B cell (primary cell): ENCODE data around the gene TNRC6C. TPM values are rescaled to one million over a fixed set of nuclear protein-coding genes. Genes with fewer than 3 reads are reported as not detected.
A peak's percentile ranks its signal among the peaks of the same experiment; 100 is the strongest.

ENCODE experiments used
- ATAC-seq: fragments of 200-7000 bp; cut with Tn5 transposase; one replicate; pipeline ENCODE4 v1.10.0; 2021; ENCODE audit warnings: low read depth, mild to moderate bottlenecking, moderate number of reproducible peaks, moderate library complexity
- CTCF ChIA-PET: fragments of 350-600 bp; sonication (Branson Sonifier 250); formaldehyde crosslinking; loops from one replicate; lab custom pipeline; 2021; ENCODE audit warnings: antibody characterized with exemption, inconsistent platforms; lab: Charles Lee
- POLR2A ChIA-PET: fragments of 350-600 bp; sonication (Branson Sonifier 250); formaldehyde crosslinking; loops from one replicate; lab custom pipeline; 2021; ENCODE audit warnings: antibody characterized with exemption; lab: Charles Lee
- DNase-seq: peaks from one replicate; pipeline ENCODE4 v3.0.0; 2013
- H2AFZ ChIP-seq: 2 replicates; pipeline ENCODE4 v1.6.1; 2012; ENCODE audit warnings: mild to moderate bottlenecking, low read depth, low read length; ENCODE audit not compliant: insufficient read depth, poor library complexity, severe bottlenecking
- H3K27ac ChIP-seq, 2 donors: 1 replicate in 1 of 2; 2 replicates in 1 of 2; pipeline ENCODE4 v1.5.1; 2012 to 2013; ENCODE audit warnings: low read length in 2 of 2, mild to moderate bottlenecking in 2 of 2, moderate library complexity in 1 of 2
- H3K27me3 ChIP-seq, 4 experiments: fragments of 200-600 bp in 1 of 4; sonication (generic) in 1 of 4; replicated peaks in 1 of 4; 1 replicate in 2 of 4; 2 replicates in 2 of 4; pipeline versions ENCODE4 v1.6.1 to v1.7.0; 2013 to 2016; ENCODE audit warnings: low read length in 3 of 4, mild to moderate bottlenecking in 2 of 4, mixed read lengths in 1 of 4, moderate library complexity in 1 of 4; ENCODE audit not compliant: insufficient read depth in 4 of 4, control insufficient read depth in 3 of 4; ENCODE audit errors: control extremely low read depth in 1 of 4
- H3K36me3 ChIP-seq, 2 experiments: replicated peaks in 1 of 2; 1 replicate in 1 of 2; 2 replicates in 1 of 2; pipeline versions ENCODE4 v1.6.1 to v1.7.1; 2013; ENCODE audit warnings: low read length in 1 of 2; ENCODE audit not compliant: insufficient read depth in 2 of 2, control insufficient read depth in 1 of 2; ENCODE audit errors: control extremely low read depth in 1 of 2, extremely low read depth in 1 of 2
- H3K4me1 ChIP-seq, 2 donors: fragments of 200-600 bp in 1 of 2; sonication (generic) in 1 of 2; 1 replicate in 1 of 2; 2 replicates in 1 of 2; pipeline versions ENCODE4 v1.5.1 to v1.6.1; 2013 to 2017; ENCODE audit warnings: low read length in 2 of 2; ENCODE audit not compliant: control insufficient read depth in 2 of 2, insufficient read depth in 2 of 2
- H3K4me2 ChIP-seq: replicated peaks from 2 replicates; pipeline ENCODE3; 2012; ENCODE audit warnings: mild to moderate bottlenecking, low read depth, low read length; ENCODE audit not compliant: poor library complexity, severe bottlenecking
- H3K4me3 ChIP-seq, 5 experiments: fragments of 200-600 bp in 1 of 5; sonication (generic) in 1 of 5; 1 replicate in 3 of 5; 2 replicates in 2 of 5; pipeline versions ENCODE4 v1.5.1 to v1.7.0; 2011 to 2016; ENCODE audit warnings: low read length in 4 of 5, mild to moderate bottlenecking in 4 of 5, low read depth in 2 of 5, control low read depth in 1 of 5, moderate library complexity in 1 of 5; ENCODE audit not compliant: insufficient read depth in 1 of 5; ENCODE audit errors: control extremely low read depth in 1 of 5, extremely low read depth in 1 of 5
- H3K79me2 ChIP-seq: fragments of 200-600 bp; sonication (generic); one replicate; pipeline ENCODE4 v1.6.0; 2016; ENCODE audit warnings: low read length; ENCODE audit not compliant: control insufficient read depth, insufficient read depth
- H3K9ac ChIP-seq: fragments of 200-600 bp; sonication (generic); 2 replicates; pipeline ENCODE4 v1.6.1; 2017; ENCODE audit warnings: mild to moderate bottlenecking, low read length, moderate library complexity
- H3K9me3 ChIP-seq, 3 donors: one replicate each; pipeline versions ENCODE4 v1.6.1 to v1.7.1; 2013; ENCODE audit warnings: low read length in 2 of 3; ENCODE audit not compliant: control insufficient read depth in 2 of 3, insufficient read depth in 1 of 3; ENCODE audit errors: control extremely low read depth in 1 of 3
- H4K20me1 ChIP-seq: 2 replicates; pipeline ENCODE4 v1.6.0; 2012; ENCODE audit warnings: mild to moderate bottlenecking, low read length; ENCODE audit not compliant: insufficient read depth, control insufficient read depth, poor library complexity, severe bottlenecking
- H3K27ac Mint-ChIP-seq: one replicate; pipeline ENCODE4 v1.8.0; 2021; ENCODE audit warnings: mixed read lengths
- H3K27me3 Mint-ChIP-seq: one replicate; pipeline ENCODE4 v1.8.0; 2021; ENCODE audit warnings: mixed read lengths
- H3K4me1 Mint-ChIP-seq: one replicate; pipeline ENCODE4 v1.8.0; 2021; ENCODE audit warnings: mixed read lengths
- H3K4me3 Mint-ChIP-seq: one replicate; pipeline ENCODE4 v1.8.0; 2021; ENCODE audit warnings: mixed read lengths
- H3K9me3 Mint-ChIP-seq: one replicate; pipeline ENCODE4 v1.8.0; 2022; ENCODE audit warnings: mixed read lengths; ENCODE audit not compliant: insufficient read depth
- CTCF ChIP-seq: fragments of 200-600 bp; IDR thresholded peaks from one replicate; pipeline ENCODE4 v1.8.0; 2022; ENCODE audit warnings: antibody characterized with exemption, mild to moderate bottlenecking
- EZH2 ChIP-seq: IDR thresholded peaks from 2 replicates; pipeline ENCODE4 v1.6.1; 2012; ENCODE audit warnings: borderline replicate concordance, low read depth, mild to moderate bottlenecking, moderate library complexity, low read length; ENCODE audit not compliant: insufficient read depth, poor library complexity, severe bottlenecking
- WGBS: methylation state at CpG from one replicate; pipeline ENCODE4 v1.1.5; 2013; ENCODE audit warnings: missing lambda C conversion rate; ENCODE audit not compliant: insufficient coverage; 5-methylcytosine and 5-hydroxymethylcytosine counted together
- intact Hi-C: fragments of 100-400 bp; cut with micrococcal nuclease; formaldehyde crosslinking; loops from one replicate; pipeline ENCODE4 v1.10.0; 2022
- polyA plus RNA-seq: library from polyadenylated mRNA; depleted of rRNA; stranded (reverse); fragments of >200 nt; gene quantifications from 2 replicates; pipeline ENCODE4 v1.2.3, GENCODE V29; 2012
- total RNA-seq, 2 donors: library from RNA; stranded (reverse); fragments of 120-200 nt in 1 of 2; gene quantifications; 1 replicate in 1 of 2; 2 replicates in 1 of 2; pipeline versions ENCODE4 v1.2.3 to v1.2.4, GENCODE V29; 2013 to 2022

The TNRC6C gene
- total and polyA plus RNA-seq, 2 donors (not counting 1 experiment from before 2014, with no cell fraction given) = 3.9 to 63.8 TPM

DNA sequence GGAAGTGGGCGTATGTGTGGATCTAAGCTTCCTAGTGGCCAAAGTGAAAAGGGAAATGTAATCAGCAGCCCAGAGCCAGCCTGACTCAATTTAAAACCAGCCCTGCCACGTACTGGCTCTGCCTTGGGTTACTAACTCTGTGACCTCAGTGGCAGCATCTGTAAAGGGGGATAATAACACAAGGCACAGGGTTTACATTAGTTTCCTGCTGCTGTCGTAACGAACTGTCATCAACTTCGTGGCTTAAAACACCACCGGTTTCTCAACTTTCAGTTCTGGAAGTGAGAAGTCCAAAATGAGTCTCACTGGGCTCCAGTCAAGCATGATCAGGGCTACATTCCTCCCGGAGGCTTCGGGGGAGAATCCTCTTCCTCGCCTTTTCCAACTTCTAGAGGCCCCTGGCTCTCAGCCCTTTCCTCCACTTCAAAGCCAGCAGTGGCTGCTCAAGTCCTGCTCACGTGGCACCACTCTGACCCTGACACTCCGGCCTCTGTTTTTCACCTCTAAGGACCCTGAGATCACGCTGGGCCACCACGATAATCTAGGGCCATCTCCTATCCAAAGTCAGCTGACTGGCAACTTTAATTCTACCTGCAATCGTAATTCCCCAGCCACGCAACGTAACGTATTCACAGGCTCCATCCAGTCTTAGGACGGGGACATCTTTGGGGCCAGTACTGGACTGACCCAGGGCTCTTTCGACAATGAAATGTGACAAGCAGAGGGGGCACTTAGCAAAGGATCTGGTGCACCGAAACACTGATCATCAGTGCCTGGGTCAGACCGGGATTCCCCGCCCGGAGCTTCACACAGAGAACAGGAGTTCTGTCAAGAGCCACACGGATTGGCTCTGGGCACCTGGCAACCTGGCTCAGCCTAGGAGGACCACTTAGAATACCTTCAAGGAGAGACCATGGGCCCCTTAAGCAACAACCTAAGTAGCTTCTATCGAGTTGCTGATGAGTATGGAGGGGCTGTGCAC, 155.6 kb downstream of the TNRC6C start:
- H3K27ac ChIP-seq = peak overlapping the region; percentile 26 to 43
- H3K27me3 ChIP-seq = no peaks in the 10 kb centered on the region
- ATAC-seq (no peak), DNase-seq (peak; percentile 42)
- no peak overlapping the region for H3K4me2 ChIP-seq
- peaks cover 86% of the 10 kb centered on the region for H4K20me1 ChIP-seq
- no peak for TF ChIP-seq EZH2
- TF ChIP-seq CTCF = no peak
- Mint-ChIP-seq H3K27me3 (no peaks in the 10 kb centered on the region), H3K4me1 (peaks cover 27% of the 10 kb centered on the region), H3K4me3 (no peak overlapping the region), H3K27ac (peak overlapping the region; percentile 96), H3K9me3 (no peaks in the 10 kb centered on the region)
- H3K36me3 ChIP-seq = peaks cover 0 to 85% of the 10 kb centered on the region in 2 experiments
- 87% methylated on average over 24 of the region's 25 CpGs for WGBS
- no peak overlapping the region for H3K9ac ChIP-seq
- CTCF ChIA-PET = interaction anchor here (1.0 to 10.9 kb wide), 17 partner anchors 8 to 308 kb away, joined by 3 to 142 read pairs (median 6); partner anchors contain the start of gene TMC6
- intact Hi-C loops = loop anchor here (10.0 kb wide), 1 partner anchor 311 kb away; no protein-coding TSS in a partner anchor
- POLR2A ChIA-PET = interaction anchor here (1.1 to 1.8 kb wide), 3 partner anchors 13 to 62 kb away, joined by 3 to 6 read pairs (median 3); no protein-coding TSS in a partner anchor
- no peak overlapping the region for H2AFZ ChIP-seq
- no peaks in the 10 kb centered on the region for H3K9me3 ChIP-seq
- H3K4me1 ChIP-seq = peaks cover 12 to 22% of the 10 kb centered on the region in 2 donors
- no peak overlapping the region for H3K4me3 ChIP-seq
- peaks cover 14% of the 10 kb centered on the region for H3K79me2 ChIP-seq
